ENCODE data around the gene PRDM12. TPM values are rescaled to one million over a fixed set of nuclear protein-coding genes. Genes with fewer than 3 reads are reported as not detected.

The PRDM12 gene
- total and polyA plus RNA-seq, 2 of the 8 experiments (the other 6 are each of a cell fraction or from before 2014, with no cell fraction given), result 0.14 to 0.22 TPM

DNA sequence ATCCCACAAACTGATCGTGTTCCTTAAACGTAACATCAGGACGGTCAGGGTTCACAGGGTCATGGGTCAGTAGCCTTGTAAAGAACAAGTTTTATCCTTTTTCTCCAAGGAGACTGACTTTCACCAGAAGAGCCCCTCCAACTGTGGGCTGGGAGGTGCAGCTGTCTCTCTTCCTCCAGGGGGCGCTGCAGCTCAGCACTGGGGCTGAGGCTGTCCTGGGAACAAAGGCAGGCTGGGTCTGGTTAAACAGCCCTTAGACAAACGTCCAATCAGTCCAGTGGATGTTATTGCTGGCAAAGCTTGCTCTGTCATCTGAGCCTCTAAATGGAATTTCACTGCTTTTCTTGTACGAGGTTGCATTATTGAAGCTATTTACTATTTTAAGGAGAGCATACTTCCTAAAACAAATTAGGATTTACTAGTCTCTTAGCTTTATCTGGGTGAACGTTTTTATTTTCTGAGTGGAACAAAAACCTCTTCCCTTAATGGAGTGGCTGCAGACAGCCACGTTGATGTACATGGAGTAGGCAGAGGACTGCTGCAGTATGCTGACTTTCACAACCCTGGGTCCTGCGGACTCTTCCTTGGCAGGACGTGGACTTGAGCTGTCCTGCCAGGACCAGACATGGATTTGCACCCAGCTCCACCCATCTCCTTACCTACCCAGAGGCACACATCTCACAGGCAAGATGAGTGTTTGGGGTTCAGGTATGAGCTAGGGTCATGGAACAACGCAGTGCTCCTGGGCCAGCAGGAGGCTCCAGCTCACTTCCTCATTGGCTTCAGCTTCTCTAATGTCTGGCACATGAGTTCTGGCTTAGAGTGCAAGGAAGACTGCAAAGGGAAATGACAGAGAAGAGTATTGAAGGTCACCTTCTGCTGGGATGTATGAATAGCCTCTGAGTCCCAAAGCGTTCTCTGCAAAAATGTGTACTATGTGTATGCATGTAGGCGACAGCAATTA, 36.9 kb downstream of the PRDM12 start (continued):
- TF ChIP-seq RNF2 (IDR thresholded peaks at IDR 0.05; ENCODE audit: borderline replicate concordance, low read depth, low read length, missing control alignments, poor library complexity, severe bottlenecking), result no peak
